Astrocyte of the cerebellum (primary cell): ENCODE data around the gene RAD51B.

Experiments
- DNase-seq: peaks from one replicate; pipeline ENCODE4 v3.0.0-alpha.2; 2011; ENCODE audit warnings: low read depth
- H3K4me3 ChIP-seq: 2 replicates; pipeline ENCODE4 v1.5.1; 2011; ENCODE audit warnings: mild to moderate bottlenecking, low read depth, low read length, moderate library complexity
- in situ Hi-C: cut with HindIII; loops from 2 replicates; pipeline ENCODE4 v1.10.0; 2017; ENCODE audit warnings: low sequenced_read_pairs
- TF ChIP-seq, protein P1 (sequence below): IDR thresholded peaks from 2 replicates; pipeline ENCODE4 v1.5.1; 2012; ENCODE audit warnings: low read length, low read depth, moderate library complexity, mild to moderate bottlenecking; ENCODE audit errors: missing control alignments

RAD51B gene

DNA sequence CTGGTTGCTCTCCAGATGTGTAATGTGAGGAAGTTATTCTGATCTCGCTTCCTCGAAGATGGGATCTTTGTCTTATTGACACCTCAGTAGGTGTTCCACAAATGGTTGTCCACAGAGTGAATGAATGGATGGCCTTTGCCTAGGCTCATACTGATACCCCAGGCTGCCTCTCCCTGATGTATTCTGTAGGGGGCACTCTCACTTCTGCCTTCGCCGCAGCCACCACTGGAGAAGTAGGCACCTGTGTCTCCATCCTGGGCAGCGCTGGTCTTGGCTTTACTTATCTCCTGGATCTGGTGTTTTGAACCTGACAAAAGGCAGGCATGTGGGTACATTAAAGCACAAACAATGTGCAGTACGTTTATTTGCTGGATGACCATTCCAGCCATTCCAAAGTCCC lies 891.2 kb downstream of the RAD51B start:
- in situ Hi-C loops, result no loop called here
- DNase-seq, result no peak
- no peak overlapping the region for H3K4me3 ChIP-seq
- TF ChIP-seq, protein P1, sequence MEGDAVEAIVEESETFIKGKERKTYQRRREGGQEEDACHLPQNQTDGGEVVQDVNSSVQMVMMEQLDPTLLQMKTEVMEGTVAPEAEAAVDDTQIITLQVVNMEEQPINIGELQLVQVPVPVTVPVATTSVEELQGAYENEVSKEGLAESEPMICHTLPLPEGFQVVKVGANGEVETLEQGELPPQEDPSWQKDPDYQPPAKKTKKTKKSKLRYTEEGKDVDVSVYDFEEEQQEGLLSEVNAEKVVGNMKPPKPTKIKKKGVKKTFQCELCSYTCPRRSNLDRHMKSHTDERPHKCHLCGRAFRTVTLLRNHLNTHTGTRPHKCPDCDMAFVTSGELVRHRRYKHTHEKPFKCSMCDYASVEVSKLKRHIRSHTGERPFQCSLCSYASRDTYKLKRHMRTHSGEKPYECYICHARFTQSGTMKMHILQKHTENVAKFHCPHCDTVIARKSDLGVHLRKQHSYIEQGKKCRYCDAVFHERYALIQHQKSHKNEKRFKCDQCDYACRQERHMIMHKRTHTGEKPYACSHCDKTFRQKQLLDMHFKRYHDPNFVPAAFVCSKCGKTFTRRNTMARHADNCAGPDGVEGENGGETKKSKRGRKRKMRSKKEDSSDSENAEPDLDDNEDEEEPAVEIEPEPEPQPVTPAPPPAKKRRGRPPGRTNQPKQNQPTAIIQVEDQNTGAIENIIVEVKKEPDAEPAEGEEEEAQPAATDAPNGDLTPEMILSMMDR, result no peak

DNA sequence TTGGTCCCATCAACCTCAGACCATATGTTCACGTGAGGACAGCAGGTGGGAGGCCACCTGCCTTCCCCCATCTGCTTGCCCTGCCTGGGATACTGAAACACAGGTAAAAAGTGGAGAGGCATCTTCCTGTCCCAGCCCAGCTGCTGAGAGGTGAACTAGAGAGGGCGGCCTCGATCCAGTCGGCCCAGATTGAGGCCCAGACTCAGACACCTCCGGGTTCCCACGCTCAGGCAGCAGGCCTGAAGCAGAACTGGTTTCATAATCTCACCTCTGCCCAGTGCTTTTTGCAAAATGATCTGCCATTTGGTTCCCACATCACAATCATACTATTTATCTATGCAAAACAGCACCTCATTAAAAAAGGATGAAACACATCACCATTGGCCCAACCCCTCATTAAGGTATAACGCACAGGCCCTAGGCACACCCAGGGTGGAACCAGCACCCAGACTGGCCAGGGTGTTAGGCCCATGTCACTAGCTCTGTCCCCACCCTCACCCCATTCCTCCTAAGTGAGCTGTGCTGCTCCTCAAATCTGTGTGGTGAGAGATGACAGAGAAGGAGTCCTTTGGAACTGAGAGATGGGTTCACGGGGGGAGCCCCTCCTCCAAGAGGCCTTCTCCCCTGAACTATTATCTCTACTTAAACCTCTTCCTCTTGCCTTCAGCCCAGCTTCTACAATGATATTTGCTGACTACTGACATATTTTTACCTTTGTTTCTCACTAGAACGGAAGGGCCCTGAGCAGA lies 892.2 kb downstream of the RAD51B start:
- TF ChIP-seq, protein P1, result no peak
- DNase-seq, result no peak
- H3K4me3 ChIP-seq, result no peak overlapping the region
- in situ Hi-C loops, result no loop called here

DNA sequence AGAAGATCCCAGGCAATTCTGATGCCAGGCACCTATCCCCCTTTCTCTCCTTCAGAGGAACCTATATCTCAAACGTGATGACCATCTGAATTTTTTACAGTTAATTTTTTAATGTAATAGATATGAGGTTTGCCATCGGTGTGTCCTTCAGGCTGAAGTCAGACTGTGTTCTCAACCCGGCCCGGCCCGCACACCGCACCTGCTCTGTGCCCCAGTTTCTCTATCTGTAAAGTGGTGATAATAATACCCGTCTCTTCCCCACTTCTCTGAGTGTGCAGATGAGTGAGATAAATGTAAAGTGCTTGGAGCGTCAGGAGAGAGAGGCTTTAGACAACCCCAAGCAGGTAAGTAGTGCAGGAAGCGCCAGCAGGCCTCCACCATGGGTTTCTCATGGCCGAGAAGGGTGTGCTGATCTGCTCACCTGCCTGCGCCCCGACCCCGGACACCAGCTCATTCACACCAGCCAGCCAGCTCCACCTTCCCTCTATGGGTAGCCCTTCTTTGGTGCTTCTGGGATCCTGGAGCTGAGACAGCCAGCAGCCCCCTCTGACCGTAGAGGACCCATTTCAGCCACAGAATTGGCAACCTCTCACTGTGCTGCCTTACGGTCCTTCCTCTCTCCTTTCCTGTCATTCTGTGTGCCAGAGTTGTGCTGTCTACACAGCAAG lies 893.3 kb downstream of the RAD51B start:
- in situ Hi-C loops, result no loop called here
- DNase-seq, result no peak
- no peak overlapping the region for H3K4me3 ChIP-seq
- TF ChIP-seq, protein P1, result no peak

DNA sequence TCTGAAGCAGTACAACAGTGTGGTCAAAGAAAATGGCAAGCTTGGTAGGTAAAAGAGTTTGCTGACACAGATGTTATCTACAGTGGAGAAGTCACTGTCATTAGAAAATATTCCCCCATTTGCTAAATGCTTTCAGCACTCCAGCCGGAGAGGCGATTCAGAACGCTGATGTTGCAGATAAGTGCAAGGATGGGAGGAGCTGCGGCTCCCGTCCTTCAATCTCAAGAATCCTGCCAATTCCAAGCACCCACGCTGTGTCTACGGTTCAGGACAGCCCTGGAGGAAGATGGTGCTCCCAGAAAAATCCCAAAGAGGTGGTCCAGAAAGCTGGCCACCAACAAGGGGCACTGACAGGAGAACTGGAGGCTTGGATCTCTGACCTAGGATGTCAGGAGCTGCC lies 894.2 kb downstream of the RAD51B start:
- TF ChIP-seq, protein P1, result no peak
- H3K4me3 ChIP-seq, result no peak overlapping the region
- DNase-seq, result no peak
- in situ Hi-C loops, result no loop called here

DNA sequence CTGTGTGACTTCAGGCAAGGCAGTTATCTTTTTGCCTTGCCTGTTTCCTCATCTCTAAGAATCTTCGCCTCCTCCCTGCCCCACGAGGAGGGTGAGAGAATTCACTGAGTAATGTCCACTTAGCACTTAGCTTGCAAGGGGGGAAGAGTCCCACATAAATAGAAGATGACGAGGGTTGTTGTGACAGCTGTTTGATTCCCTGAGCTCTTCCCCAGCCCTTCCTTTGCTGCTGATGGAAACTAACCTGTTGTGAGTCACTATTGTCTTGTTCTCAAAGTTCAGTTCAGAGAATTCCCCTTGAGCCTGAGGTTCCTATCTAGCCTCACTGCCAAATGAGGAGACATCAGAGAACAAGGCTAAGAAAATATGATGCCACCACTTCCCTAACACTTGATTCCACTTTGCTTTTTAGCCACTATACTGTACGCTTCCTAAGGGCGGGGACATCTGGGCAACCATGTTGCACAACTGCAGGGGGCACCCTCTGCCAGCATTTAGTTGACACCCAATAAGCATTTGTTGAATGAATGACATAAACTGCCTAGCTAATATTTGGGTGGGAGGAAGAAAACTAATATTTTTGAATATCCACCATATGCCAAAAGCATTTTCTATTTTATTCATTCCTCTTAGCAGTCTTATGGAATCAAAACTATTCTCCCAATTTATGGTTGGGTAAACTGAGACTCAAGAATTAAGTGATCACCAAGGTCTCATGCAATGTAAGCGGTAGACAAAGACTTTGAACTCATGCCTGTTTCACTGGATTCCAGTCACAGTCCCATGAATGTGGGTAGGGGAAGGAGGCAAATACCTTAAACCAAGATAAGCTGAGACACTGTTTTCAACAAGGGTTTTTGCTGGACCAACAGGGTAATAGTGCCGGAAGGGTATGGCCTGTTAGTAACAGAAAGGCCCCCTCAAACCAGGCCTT lies 895.7 kb downstream of the RAD51B start:
- no peak for DNase-seq
- H3K4me3 ChIP-seq, result no peak overlapping the region
- in situ Hi-C loops, result no loop called here
- TF ChIP-seq, protein P1, result no peak

DNA sequence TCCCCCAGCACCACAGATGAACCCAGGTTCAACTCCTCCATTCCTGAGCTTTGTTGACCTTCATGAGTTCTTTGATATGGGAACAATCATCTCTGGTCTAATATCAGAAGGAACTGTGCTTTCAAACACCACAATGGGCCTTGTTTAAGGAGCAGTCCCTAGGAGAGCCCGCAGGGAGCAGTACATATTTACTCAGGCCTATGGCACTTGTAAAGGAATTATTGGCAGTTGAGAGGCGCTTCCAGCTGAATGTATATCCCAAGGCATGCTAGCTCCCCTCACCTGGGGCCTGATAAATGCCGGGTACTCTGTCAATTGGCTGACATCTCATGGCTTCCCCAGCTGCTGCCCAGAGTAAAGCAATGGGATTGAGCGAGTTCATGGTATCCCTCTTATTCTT lies 897.1 kb downstream of the RAD51B start:
- in situ Hi-C loops, result no loop called here
- no peak overlapping the region for H3K4me3 ChIP-seq
- no peak for DNase-seq
- TF ChIP-seq, protein P1, result no peak
